Keratinocyte (primary cell): ENCODE measurements around the gene ZNF398. TPM values are rescaled to one million over a fixed set of nuclear protein-coding genes. Genes with fewer than 3 reads are reported as not detected.

Experiments used
- DNase-seq: peaks from one replicate; pipeline ENCODE4 v3.0.0-alpha.2; 2011; ENCODE audit warnings: low read depth, missing footprints, low spot score
- FAIRE-seq: peaks from 2 replicates; lab custom pipeline; 2011; peaks lifted over from hg19 to GRCh38; lab: Jason Lieb, UNC
- H2AFZ ChIP-seq: 2 replicates; pipeline ENCODE4 v1.6.0; 2012; ENCODE audit warnings: low read length, control low read depth, inconsistent platforms; ENCODE audit not compliant: control insufficient read depth
- H3K27ac ChIP-seq: 2 replicates; pipeline ENCODE4 v1.5.1; 2011; ENCODE audit warnings: low read length; ENCODE audit not compliant: control insufficient read depth, insufficient read depth
- H3K27me3 ChIP-seq: 3 replicates; pipeline ENCODE4 v1.6.0; 2011; ENCODE audit warnings: low read length; ENCODE audit not compliant: control insufficient read depth, insufficient read depth; ENCODE audit errors: extremely low read depth
- H3K36me3 ChIP-seq, 2 experiments: 2 replicates in 1 of 2; 3 replicates in 1 of 2; pipeline ENCODE4 v1.5.1; 2011; ENCODE audit warnings: low read length in 2 of 2, mild to moderate bottlenecking in 1 of 2; ENCODE audit not compliant: control insufficient read depth in 2 of 2, insufficient read depth in 2 of 2; ENCODE audit errors: extremely low read depth in 1 of 2
- H3K4me1 ChIP-seq: 3 replicates; pipeline ENCODE4 v1.5.1; 2011; ENCODE audit warnings: low read length; ENCODE audit not compliant: control insufficient read depth, insufficient read depth; ENCODE audit errors: extremely low read depth
- H3K4me2 ChIP-seq: 3 replicates; pipeline ENCODE4 v1.6.0; 2011; ENCODE audit warnings: low read depth, low read length; ENCODE audit not compliant: control insufficient read depth, insufficient read depth; ENCODE audit errors: extremely low read depth
- H3K4me3 ChIP-seq, 3 experiments: fragments of 200-600 bp in 1 of 3; sonication (generic) in 1 of 3; 2 replicates in 2 of 3; 3 replicates in 1 of 3; pipeline ENCODE4 v1.5.1; 2011 to 2016; ENCODE audit warnings: low read length in 3 of 3, mild to moderate bottlenecking in 3 of 3, control low read depth in 2 of 3, inconsistent platforms in 1 of 3, low read depth in 1 of 3, mixed read lengths in 1 of 3, mixed run types in 1 of 3, moderate library complexity in 1 of 3; ENCODE audit not compliant: control insufficient read depth in 2 of 3, insufficient read depth in 2 of 3; ENCODE audit errors: extremely low read depth in 1 of 3
- H3K79me2 ChIP-seq: 2 replicates; pipeline ENCODE4 v1.6.0; 2012; ENCODE audit warnings: low read length; ENCODE audit not compliant: control insufficient read depth, insufficient read depth
- H3K9ac ChIP-seq: 3 replicates; pipeline ENCODE4 v1.6.0; 2011; ENCODE audit warnings: low read length; ENCODE audit not compliant: control insufficient read depth, insufficient read depth; ENCODE audit errors: extremely low read depth
- H3K9me1 ChIP-seq: 3 replicates; pipeline ENCODE4 v1.6.0; 2011; ENCODE audit warnings: low read length; ENCODE audit not compliant: control insufficient read depth, insufficient read depth; ENCODE audit errors: extremely low read depth
- H3K9me3 ChIP-seq: 2 replicates; pipeline ENCODE4 v1.5.1; 2012; ENCODE audit warnings: low read depth, low read length; ENCODE audit not compliant: control insufficient read depth
- H4K20me1 ChIP-seq: 3 replicates; pipeline ENCODE4 v1.6.0; 2011; ENCODE audit warnings: low read length; ENCODE audit not compliant: control insufficient read depth, insufficient read depth; ENCODE audit errors: extremely low read depth
- CTCF ChIP-seq, 3 experiments: IDR thresholded peaks in 1 of 3; conservative IDR thresholded peaks in 1 of 3; optimal IDR thresholded peaks in 1 of 3; 2 replicates in 2 of 3; 3 replicates in 1 of 3; pipeline versions ENCODE3 to v1.5.1; 2011; ENCODE audit warnings: low read length in 3 of 3, mild to moderate bottlenecking in 3 of 3, moderate library complexity in 2 of 3, control low read depth in 1 of 3, inconsistent platforms in 1 of 3; ENCODE audit not compliant: insufficient read depth in 2 of 3; ENCODE audit errors: extremely low read depth in 1 of 3
- EZH2 ChIP-seq: IDR thresholded peaks from one replicate; pipeline ENCODE4 v1.6.1; 2012; ENCODE audit warnings: inconsistent platforms, mild to moderate bottlenecking, low read length, moderate library complexity
- dilution Hi-C: fragments of 300-500 bp; cut with MboI; formaldehyde crosslinking; loops from one replicate; pipeline ENCODE4 v1.7.0; 2020; ENCODE audit warnings: low sequenced_read_pairs; ENCODE audit not compliant: extremely low pct_ligation_motif_present
- polyA plus RNA-seq, 5 experiments: library from polyadenylated mRNA; depleted of rRNA in 3 of 5; stranded (reverse) in 3 of 5; stranded (forward) in 1 of 5; unstranded in 1 of 5; fragments of >200 nt; gene quantifications; 1 replicate in 1 of 5; 2 replicates in 3 of 5; 3 replicates in 1 of 5; pipeline versions ENCODE4 v1.2.1 to v1.2.3, GENCODE V29; 2011 to 2012; ENCODE audit warnings: missing spikeins in 2 of 5, low read depth in 1 of 5, low replicate concordance in 1 of 5

The ZNF398 gene
- polyA plus RNA-seq, 1 donor (not counting 4 experiments of a cell fraction or from before 2014, with no cell fraction given), result 7.4 TPM

GRCh38 chr7:149145031-149145845 is 2.0 kb upstream of the ZNF398 start:
- FAIRE-seq (peak; percentile 39), DNase-seq (peak; percentile 88)
- H3K4me1 ChIP-seq, result peaks cover 21% of the 10 kb centered on the region
- H3K79me2 ChIP-seq, result peaks cover 32% of the 10 kb centered on the region
- no peaks in the 10 kb centered on the region for H3K9me1 ChIP-seq
- peak overlapping the region; percentile 30 for H2AFZ ChIP-seq
- dilution Hi-C loops, result no loop called here
- peaks cover 0 to 3% of the 10 kb centered on the region in 2 experiments for H3K36me3 ChIP-seq
- peak overlapping the region; percentile 58 for H3K9ac ChIP-seq
- H3K27me3 ChIP-seq, result no peaks in the 10 kb centered on the region
- H3K4me3 ChIP-seq, result peak overlapping the region in 1 of 3 experiments; percentile 22
- peak overlapping the region; percentile 89 for H3K4me2 ChIP-seq
- H3K9me3 ChIP-seq, result no peaks in the 10 kb centered on the region
- no peaks in the 10 kb centered on the region for H4K20me1 ChIP-seq
- peak overlapping the region; percentile 94 for H3K27ac ChIP-seq
- TF ChIP-seq EZH2 (no peak), CTCF (optimal IDR thresholded peaks at IDR 0.05 in 1 of 3, IDR thresholded peaks at IDR 0.05 in 1 of 3, conservative IDR thresholded peaks at IDR 0.05 in 1 of 3; ENCODE audit: extremely low read depth in 1 of 3, insufficient read depth in 2 of 3, low read length in 3 of 3) (no peak)

GRCh38 chr7:149147752-149148653 is 750 bp downstream of the ZNF398 start:
- Histone ChIP-seq H3K4me3 (peak overlapping the region; percentile 91 to 95 (median 92)), H3K4me2 (peak overlapping the region; percentile 88), H3K9me1 (no peaks in the 10 kb centered on the region), H3K4me1 (peaks cover 21% of the 10 kb centered on the region), H3K9ac (peak overlapping the region; percentile 85), H2AFZ (peak overlapping the region; percentile 66), H4K20me1 (no peaks in the 10 kb centered on the region), H3K9me3 (no peaks in the 10 kb centered on the region), H3K36me3 (peaks cover 3% of the 10 kb centered on the region in 2 experiments), H3K27ac (peak overlapping the region; percentile 94), H3K79me2 (peaks cover 56% of the 10 kb centered on the region), H3K27me3 (no peaks in the 10 kb centered on the region)
- dilution Hi-C loops, result no loop called here
- FAIRE-seq (no peak), DNase-seq (no peak)
- no peak for TF ChIP-seq EZH2
- no peak for TF ChIP-seq CTCF (optimal IDR thresholded peaks at IDR 0.05 in 1 of 3, IDR thresholded peaks at IDR 0.05 in 1 of 3, conservative IDR thresholded peaks at IDR 0.05 in 1 of 3; ENCODE audit: extremely low read depth in 1 of 3, insufficient read depth in 2 of 3, low read length in 3 of 3)
